Measurements from ENCODE around the gene SNTG2. TPM values are rescaled to one million over a fixed set of nuclear protein-coding genes. Genes with fewer than 3 reads are reported as not detected.
"Not testable (repeated sequence)": the region's sequence is repeated elsewhere in the genome, so short reads cannot be mapped to it uniquely, and the experiment has no call there.

Gene SNTG2
- total RNA-seq, 1 donor from 2014 or later = 2.2 TPM

DNA sequence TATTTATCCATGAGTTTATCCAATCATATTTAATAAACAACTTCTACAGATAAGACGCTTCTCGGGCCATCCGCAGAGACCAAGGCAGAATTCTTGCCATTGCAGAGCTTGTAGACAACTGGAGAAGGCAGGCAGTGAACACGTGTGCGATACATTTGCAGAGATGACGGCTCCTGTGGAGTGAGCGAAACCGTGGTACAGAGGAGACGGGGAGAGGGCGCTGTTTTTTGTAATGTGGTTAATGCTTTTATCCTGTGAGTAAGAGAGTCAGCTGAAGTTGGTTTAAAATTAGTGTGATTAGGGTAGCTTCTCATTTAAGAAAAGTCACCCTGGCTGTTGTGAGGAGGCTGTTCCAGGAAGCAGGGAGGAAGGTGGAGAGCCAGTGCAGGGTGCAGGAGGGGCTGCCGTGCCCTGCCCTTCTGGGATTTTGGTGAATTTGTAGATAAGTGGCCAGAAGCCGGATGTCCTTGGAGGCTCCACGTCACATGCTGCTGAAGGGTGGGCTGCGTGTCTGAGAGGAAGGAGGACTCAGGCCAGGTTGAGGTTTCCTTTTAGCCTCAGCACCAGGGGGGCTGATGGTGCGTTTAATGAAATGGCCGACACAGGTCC is 151.4 kb downstream of the SNTG2 start:
- ATAC-seq (ENCODE audit: low read depth) (no peak), DNase-seq (no peak)
- Mint-ChIP-seq H3K36me3 (ENCODE audit: low read depth) (no peaks in the 10 kb centered on the region), H3K27me3 (peaks cover 2% of the 10 kb centered on the region), H3K9me3 (no peaks in the 10 kb centered on the region), H3K27ac (no peak overlapping the region), H3K4me3 (no peak overlapping the region), H3K4me1 (no peaks in the 10 kb centered on the region)
- intact Hi-C loops (cut with micrococcal nuclease) = no loop called here
- TF ChIP-seq, protein P1, sequence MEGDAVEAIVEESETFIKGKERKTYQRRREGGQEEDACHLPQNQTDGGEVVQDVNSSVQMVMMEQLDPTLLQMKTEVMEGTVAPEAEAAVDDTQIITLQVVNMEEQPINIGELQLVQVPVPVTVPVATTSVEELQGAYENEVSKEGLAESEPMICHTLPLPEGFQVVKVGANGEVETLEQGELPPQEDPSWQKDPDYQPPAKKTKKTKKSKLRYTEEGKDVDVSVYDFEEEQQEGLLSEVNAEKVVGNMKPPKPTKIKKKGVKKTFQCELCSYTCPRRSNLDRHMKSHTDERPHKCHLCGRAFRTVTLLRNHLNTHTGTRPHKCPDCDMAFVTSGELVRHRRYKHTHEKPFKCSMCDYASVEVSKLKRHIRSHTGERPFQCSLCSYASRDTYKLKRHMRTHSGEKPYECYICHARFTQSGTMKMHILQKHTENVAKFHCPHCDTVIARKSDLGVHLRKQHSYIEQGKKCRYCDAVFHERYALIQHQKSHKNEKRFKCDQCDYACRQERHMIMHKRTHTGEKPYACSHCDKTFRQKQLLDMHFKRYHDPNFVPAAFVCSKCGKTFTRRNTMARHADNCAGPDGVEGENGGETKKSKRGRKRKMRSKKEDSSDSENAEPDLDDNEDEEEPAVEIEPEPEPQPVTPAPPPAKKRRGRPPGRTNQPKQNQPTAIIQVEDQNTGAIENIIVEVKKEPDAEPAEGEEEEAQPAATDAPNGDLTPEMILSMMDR (IDR thresholded peaks at IDR 0.05) = no peak
- POLR2A ChIA-PET = no interaction called here
- CTCF ChIA-PET = no interaction called here

DNA sequence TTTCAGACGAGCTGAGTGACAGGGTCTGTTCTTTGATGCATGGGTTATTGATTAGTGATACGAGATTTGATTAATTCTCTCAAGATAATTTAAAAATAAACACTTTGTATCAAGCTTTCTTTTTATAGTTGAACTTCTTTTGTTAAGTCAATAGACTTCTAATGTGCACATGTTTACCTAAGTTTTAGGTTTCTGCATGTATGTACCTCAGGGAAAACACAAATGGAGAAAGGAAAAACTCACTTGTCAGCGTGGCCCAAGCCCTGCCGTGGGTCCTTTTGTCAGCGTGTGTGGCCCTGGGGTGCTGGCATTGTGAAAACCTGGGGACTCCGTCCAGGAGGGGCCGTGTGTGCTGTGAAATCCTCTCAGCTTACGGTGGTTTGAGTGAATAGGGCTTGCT is 153.7 kb downstream of the SNTG2 start:
- ATAC-seq (ENCODE audit: low read depth) (no peak), DNase-seq (no peak)
- intact Hi-C loops (cut with micrococcal nuclease) = no loop called here
- H3K36me3 Mint-ChIP-seq (ENCODE audit: low read depth) = no peaks in the 10 kb centered on the region
- no peaks in the 10 kb centered on the region for H3K4me1 Mint-ChIP-seq
- H3K4me3 Mint-ChIP-seq = no peak overlapping the region
- no peaks in the 10 kb centered on the region for H3K27me3 Mint-ChIP-seq
- TF ChIP-seq, protein P1 (IDR thresholded peaks at IDR 0.05) = no peak
- ChIA-PET CTCF (no interaction called here), POLR2A (no interaction called here)
- no peak overlapping the region for H3K27ac Mint-ChIP-seq
- H3K9me3 Mint-ChIP-seq = no peaks in the 10 kb centered on the region

DNA sequence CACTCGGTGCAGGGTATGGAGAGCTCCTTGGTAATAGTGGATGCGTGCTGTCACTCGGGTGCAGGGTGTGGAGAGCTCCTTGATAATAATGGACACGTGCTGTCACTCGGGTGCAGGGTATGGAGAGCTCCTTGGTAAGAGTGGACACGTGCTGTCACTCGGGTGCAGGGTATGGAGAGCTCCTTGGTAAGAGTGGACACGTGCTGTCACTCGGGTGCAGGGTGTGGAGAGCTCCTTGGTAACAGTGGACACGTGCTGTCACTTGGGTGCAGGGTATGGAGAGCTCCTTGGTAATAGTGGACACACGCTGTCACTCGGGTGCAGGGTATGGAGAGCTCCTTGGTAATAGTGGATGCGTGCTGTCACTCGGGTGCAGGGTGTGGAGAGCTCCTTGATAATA is 155.7 kb downstream of the SNTG2 start:
- ATAC-seq (ENCODE audit: low read depth); H3K27ac Mint-ChIP-seq; DNase-seq; H3K36me3 Mint-ChIP-seq (ENCODE audit: low read depth); H3K9me3 Mint-ChIP-seq; H3K4me3 Mint-ChIP-seq; H3K27me3 Mint-ChIP-seq; H3K4me1 Mint-ChIP-seq; CTCF ChIA-PET; intact Hi-C loops (cut with micrococcal nuclease); POLR2A ChIA-PET: not testable (repeated sequence)

DNA sequence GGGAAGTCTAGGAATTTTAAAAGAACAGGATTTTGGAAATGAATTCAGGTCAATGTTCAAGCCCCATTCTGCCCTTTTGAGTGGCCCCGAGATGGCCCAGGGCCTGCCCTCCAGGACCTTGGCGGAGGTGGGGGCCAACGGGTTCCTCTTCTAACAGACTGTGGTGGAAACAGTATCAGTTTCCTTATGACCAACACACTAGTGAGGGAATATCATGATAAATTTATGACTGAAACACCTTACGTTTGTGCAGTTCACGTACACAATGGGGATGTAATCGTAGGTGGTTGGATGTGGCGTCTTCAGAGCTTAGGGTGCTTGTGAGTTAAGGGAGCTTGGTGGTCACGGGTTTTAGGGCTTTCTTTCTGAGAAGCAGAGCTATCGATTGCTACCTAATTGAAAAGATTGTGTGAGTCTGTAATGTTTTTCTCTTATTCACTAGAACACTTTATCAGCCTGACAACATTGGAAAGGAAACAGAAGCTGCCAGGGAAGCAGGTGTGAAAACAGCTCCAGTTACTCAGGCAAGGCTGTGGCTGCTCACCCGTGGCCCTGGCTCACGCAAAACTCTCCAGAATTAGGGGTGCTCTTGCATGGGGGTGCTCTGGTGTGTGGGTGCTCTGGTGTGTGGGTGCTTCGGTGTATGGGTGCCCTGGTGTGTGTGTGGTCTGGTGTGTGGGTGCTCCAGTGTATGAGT is 165.3 kb downstream of the SNTG2 start:
- H3K4me3 Mint-ChIP-seq = no peak overlapping the region
- intact Hi-C loops (cut with micrococcal nuclease) = no loop called here
- TF ChIP-seq, protein P1 (IDR thresholded peaks at IDR 0.05) = no peak
- no peaks in the 10 kb centered on the region for H3K36me3 Mint-ChIP-seq (ENCODE audit: low read depth)
- no peak for DNase-seq
- peaks cover 21% of the 10 kb centered on the region for H3K9me3 Mint-ChIP-seq
- no peaks in the 10 kb centered on the region for H3K4me1 Mint-ChIP-seq
- ATAC-seq (ENCODE audit: low read depth) = no peak
- POLR2A ChIA-PET = no interaction called here
- CTCF ChIA-PET = no interaction called here
- no peak overlapping the region for H3K27ac Mint-ChIP-seq
- H3K27me3 Mint-ChIP-seq = no peaks in the 10 kb centered on the region

DNA sequence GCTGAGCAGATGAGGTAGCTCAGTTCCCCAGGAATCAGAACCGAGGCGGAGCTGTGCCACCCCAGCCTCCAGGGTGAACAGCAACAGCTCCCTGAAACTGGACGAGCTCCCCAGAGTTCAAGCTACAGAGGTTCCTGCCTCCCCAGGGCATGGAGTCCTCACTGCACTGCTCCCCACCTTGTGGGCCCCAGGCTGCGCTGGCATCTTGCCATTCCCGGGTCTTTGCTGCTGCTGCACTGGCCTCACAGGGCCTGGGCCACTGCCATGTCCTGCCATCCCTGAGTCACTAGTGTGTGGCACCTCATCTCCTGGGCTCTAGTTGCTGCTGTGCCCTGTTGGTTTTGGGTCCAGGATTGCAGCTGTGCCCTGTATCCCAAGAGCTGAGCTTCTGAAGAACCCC is 166.9 kb downstream of the SNTG2 start:
- intact Hi-C loops (cut with micrococcal nuclease) = no loop called here
- TF ChIP-seq, protein P1 (IDR thresholded peaks at IDR 0.05) = no peak
- ChIA-PET POLR2A (no interaction called here), CTCF (no interaction called here)
- Mint-ChIP-seq H3K9me3 (peaks cover 11% of the 10 kb centered on the region), H3K4me1 (no peaks in the 10 kb centered on the region), H3K27me3 (no peaks in the 10 kb centered on the region), H3K36me3 (ENCODE audit: low read depth) (no peaks in the 10 kb centered on the region), H3K27ac (no peak overlapping the region), H3K4me3 (no peak overlapping the region)
- ATAC-seq (ENCODE audit: low read depth) (no peak), DNase-seq (no peak)
